NOMO-1 treated with DMSO at 0.1 percent for 48 hours (cell line): ENCODE measurements around the gene MRPL17.

Experiments used
- DNase-seq: peaks from one replicate; lab custom pipeline; 2025; ENCODE audit not compliant: unreplicated experiment; lab: John Stamatoyannopoulos, UW

The MRPL17 gene

DNA sequence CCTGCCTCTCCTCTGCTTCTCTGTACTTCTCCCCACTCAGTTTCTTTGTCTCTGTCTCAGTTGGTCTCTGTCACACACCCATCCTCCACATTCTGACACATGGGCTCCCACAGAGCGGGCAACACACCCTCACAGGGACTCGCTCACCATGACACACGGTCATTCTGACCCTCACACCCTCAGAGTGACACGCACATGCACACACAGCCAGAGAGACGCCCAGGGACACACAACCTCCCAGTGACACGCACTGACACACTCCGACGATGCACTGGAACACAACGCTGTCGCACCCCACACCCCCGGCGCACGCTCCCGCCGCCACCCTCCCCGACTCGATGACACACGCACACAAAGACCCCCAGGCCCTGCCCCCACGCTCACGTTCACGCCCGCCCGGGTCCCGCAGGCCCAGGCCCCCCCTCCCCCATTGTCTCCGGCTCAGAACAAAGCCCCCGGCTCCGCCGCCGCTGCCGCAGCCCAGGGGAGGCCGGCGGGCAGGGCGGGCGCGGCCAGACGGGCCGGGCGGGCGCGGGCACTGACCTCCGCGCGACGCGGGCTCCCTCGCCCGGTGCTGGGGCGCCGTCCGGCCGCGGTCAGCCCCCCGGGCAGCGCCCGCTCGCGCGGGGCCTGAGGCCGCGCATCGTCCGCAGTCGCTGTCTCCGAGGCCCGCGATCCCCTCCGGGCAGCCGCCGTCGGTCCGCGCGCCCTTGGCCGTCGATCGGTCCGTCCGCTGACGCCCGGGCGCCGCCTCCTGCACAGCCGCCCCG, 27.9 kb downstream of the MRPL17 start:
- DNase-seq: no peak

DNA sequence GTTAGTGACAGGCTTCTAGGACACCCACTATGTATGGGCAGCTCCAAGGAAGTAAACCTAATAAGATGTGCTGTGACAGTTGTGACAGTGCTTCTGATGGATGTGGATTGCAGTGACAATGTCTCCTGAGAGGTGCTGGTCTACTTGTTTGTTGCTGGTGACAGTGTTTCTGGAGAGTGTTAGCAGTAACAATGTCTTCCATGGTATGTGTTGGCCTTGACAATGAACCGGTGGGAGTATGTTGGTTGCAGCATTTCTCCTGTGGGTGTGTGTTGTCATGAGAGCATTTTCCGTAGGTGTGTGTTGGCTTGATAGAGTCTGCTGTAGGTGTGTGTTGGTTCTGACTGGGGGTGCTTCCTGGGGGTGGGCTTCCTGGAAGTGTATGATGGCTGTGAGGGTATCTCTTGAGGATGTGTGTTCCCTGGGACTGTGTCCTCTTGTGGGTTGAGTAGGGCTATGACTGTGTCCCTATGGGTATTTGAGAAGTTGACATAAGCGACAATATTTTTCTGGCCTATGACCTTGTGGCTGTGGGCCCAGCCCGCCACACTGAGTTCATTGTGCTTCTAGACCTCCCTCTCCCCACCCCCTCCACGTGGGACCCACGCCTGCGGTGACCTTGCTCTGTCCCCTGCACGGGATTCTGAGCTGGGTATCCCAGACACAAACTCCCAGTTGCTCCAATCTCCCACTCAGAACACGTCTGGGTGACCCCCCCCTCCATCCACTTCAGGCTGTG, 28.7 kb downstream of the MRPL17 start:
- DNase-seq: no peak

- no peak for DNase-seq
These were observed 29.5 kb downstream of the MRPL17 start for GRCh38 chr11:6653656-6654055.

DNA sequence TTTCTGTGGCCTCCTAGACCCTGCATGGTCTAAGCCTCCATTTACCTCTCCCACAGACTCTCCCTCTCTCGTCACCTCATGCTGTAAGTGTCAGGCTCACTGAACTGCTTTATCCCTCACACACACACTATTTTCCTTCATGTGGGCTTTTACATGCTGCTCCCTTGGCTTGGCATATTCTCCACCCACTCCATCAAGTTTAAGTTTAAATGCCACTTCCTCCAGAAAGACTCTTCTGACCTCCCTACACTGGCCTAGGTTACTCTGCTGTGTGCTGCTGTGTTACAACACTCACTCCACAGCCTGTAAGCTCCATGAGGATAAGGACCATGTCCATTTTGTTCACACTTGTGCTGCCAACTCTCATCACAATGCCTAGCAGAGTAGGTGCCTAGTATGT, 30.0 kb downstream of the MRPL17 start:
- DNase-seq: no peak

GRCh38 chr11:6652182-6652581, 31.0 kb downstream of the MRPL17 start:
- no peak for DNase-seq

- DNase-seq: no peak
These were observed 32.2 kb downstream of the MRPL17 start for GRCh38 chr11:6650980-6651379.

GRCh38 chr11:6650104-6650503, 33.0 kb downstream of the MRPL17 start:
- DNase-seq: no peak

DNA sequence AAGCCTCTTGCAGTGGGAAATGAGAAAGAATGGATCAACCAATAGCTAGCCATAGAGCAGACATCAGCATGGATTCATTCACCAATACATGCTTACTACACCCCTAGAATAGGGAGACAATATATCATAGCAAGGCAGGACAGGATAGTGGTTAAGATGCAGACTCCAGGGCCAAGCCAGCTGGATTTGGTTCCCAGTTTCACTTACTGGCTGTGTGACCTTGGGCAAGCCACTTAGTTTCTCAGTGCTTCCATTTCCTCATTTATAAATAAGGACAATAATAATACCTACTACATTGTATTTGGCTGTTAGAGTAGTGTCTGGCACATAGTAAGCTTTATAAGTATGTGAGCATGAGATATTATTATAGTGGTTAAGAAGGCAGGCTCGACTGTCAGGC, 34.6 kb downstream of the MRPL17 start:
- peak; percentile 56 for DNase-seq

DNA sequence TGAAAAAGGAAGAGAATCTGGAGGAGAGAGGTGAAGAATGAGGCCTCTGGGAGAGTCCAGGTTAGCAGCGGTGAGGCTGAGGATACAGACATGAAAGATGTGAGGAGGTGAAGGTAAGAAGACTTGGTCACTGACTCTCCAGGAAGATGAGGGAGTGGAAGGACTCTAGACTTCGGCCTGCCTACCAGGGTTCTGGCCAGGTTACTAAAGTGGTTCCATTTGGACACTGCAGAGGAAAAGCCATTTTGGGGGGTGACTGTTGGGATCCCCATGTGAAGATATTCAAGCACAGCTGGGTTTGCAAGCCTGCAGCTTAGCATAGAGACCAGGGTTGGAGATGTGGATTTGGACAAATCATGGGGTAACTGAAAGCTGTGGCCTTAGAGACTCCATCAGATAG, 35.3 kb downstream of the MRPL17 start:
- no peak for DNase-seq

DNA sequence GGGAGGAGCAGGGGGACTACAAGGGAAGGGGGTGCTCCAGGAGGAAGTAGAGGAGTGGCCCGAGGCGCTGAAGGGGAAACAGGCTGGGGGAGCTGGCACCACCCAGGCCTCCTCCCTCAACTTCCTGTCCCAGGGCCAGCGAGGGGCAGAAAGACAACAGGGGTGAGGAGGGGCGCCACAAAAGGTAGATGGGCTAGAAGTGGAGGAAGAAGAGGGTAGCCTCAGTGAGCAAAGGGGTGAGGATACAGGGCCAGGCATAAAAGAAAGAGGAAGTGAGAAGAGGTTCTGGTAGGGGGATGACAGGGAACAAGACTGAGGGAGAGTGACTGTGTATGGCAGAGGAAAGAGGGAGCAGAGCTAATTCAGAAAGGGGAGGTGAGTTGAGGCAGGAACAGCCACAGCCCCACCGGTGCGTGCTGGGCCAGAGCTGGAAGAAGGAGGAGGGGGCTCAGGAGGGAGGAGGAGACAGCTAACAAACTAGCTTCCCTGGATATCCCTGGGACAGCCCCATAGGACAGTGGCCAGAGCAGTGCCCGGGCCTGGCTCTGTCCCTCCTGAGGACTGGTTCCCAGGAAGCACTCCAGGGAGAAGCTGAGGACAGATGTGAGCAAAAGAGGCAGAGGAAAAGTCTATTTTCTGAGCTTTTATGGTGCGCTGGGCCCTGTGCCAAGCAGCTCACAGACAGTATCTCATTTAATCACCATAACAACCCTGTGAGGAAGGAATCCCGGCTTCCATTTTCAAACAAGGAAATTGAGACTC, 36.0 kb downstream of the MRPL17 start:
- DNase-seq: peak; percentile 85

GRCh38 chr11:6646576-6646917, 36.6 kb downstream of the MRPL17 start:
- no peak for DNase-seq

DNA sequence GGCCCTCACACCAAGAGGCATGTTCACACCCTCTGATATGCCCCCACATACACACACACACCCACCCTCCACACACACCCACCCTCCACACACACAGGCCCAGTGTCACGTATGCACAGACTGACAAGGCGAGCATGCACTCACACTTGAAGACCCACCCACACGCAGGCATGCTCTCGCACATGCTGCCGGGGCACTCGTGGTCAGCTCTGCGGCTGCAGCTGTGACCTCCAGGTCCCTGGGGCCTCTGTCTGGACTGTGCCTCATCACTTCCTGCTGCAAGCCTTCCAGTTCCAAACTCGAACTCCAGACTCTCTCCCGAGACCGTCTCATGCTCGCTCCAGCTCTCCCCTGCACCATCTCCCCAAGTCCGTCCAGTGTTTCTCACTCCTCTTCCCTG, 37.1 kb downstream of the MRPL17 start:
- DNase-seq: no peak

DNA sequence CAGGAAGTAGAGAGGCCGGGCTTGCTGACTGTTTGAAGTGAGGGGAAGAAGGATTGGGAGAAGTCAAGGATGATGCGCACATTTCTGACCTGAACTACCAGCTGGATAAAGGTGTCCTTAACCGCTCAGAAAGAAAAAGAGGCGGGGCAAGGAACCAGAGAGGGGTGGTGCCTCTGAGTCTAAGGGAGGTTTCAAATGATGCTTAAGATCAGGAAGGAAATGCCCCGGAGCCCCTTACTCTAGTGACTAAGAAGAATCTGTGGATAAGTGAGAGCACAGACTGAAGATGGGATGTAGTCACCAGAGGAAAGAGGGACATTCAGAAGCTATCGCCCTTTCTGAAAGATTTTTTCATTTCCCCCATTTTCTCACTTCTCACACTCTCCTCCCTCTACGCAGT, 40.2 kb downstream of the MRPL17 start:
- no peak for DNase-seq

GRCh38 chr11:6640985-6641701, 42.0 kb downstream of the MRPL17 start:
- DNase-seq: no peak

DNA sequence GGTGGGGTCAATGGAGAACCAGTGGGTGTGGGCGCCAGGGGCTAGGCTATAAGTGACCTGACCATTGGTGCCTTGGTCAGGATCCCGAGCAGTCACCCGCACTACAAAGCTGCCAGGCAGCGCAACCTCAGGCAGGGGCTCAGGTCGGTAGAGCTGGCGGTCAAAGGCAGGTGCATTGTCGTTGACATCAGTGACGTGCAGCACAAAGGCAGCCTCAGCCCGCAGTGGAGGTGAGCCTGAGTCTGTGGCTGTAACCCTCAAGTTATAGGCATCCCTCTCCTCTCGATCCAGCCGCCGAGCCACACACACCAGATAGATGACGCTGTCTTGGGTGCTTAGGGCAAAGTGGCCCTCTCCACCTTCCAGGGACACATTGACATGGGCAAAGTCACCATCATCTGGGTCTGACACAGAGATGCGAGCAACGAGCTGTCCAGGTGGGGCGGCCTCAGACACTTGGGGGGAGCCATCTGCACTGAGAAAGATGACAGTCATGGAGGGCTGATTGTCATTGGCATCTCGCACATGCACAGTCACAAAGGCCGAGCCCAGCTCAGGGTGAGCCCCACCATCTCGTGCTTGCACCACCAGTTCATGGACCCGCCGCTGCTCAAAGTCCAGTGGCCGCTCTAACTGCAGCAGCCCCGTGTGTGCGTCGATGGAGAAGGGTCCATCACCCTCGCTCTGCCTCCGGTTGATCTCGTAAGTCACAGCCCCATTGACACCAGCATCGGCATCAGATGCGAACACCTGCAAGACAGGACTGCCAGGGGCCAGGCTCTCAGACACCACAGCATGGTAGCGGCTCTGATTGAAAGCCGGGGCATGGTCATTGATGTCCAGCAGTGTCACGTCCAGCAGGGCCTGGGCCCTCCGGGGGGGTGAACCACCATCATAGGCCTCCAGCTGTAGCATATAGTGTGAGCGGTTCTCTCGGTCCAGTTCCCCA, 42.8 kb downstream of the MRPL17 start:
- no peak for DNase-seq

DNA sequence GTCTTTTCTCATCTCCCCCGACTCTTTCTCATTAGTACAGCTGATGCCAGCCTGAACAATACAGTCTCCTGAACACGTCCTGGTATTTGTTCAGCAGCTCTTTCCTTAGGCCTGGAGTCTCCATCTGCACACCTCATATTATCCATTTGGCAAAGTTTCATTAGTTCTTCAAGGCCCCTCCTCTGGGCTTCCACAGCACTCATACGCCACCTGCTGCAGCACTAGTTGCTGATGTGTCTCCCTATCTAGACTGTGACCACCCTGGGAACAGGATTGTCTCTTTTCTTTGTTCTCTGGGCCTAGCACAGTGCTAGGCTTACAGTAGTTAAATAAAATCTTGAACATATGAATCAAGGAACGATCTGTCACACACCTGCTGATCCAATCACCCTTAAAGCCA, 44.7 kb downstream of the MRPL17 start:
- no peak for DNase-seq

- no peak for DNase-seq
These were observed 45.3 kb downstream of the MRPL17 start for GRCh38 chr11:6637871-6638270.

- no peak for DNase-seq
These were observed 46.7 kb downstream of the MRPL17 start for GRCh38 chr11:6636480-6636879.

DNA sequence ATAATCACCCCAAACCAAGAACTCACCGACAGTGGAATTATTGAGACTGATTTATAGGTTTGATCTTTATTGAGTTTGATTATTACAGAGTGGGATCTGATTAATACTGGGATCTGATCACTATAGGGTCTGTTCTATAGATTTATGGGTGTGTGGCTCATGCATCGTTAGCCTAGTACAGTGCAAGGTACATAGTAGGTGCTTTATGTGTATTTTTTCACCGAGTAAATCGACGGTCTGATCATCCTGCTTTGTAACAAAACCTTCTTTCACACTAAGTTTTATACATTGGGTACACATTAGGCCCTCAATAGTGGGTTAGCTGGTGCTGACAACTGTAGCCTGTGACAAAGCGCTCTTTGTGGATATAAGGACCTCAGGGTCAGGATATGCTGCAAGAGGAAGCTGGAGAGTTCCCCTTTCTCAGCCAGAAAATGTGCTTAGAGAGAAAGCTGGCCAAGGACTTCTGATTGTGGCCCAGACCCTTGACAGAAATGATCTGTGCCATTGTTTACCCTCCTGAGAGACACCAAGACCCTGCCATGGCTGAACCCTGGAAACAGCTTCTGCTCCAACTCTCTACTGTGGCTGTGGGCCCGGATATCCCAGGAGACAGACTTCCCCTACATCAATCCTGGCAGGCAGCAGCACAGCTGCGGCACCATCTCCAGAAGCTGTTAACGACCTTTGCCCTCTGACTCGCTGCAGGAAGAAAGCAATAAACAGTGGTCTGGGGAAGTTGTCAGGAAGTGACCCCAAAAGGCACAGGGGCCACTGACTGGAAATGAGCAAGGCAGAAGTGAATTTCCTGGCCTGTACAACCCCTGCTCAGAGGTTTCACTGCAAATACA, 47.8 kb downstream of the MRPL17 start:
- peak; percentile 94 for DNase-seq
